ENCODE data around the gene CLDN7.

CLDN7 gene

DNA sequence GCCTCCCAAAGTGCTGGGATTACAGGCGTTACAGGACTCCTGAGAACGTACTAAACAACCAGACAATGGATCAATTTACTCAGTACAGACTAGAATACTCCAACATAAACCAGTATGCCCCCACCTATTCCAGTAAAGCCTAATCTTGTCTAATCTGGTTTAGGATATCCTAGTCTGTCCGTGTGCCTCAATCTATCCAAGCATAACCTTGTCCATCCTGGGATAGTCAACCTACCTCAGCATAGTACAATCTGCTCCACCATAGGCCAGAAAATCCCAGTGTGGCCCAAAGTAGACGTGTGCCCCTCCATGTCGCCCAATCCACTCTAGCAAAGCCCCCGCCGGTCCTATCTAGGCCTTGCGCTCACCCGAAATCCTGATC, 28.6 kb downstream of the CLDN7 start (continued):
- TF ChIP-seq, protein P1, sequence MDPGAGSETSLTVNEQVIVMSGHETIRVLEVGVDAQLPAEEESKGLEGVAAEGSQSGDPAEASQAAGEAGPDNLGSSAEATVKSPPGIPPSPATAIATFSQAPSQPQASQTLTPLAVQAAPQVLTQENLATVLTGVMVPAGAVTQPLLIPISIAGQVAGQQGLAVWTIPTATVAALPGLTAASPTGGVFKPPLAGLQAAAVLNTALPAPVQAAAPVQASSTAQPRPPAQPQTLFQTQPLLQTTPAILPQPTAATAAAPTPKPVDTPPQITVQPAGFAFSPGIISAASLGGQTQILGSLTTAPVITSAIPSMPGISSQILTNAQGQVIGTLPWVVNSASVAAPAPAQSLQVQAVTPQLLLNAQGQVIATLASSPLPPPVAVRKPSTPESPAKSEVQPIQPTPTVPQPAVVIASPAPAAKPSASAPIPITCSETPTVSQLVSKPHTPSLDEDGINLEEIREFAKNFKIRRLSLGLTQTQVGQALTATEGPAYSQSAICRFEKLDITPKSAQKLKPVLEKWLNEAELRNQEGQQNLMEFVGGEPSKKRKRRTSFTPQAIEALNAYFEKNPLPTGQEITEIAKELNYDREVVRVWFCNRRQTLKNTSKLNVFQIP (CRISPR knock-in tag; IDR thresholded peaks at IDR 0.05; ENCODE audit: borderline replicate concordance, low read depth) = no peak

DNA sequence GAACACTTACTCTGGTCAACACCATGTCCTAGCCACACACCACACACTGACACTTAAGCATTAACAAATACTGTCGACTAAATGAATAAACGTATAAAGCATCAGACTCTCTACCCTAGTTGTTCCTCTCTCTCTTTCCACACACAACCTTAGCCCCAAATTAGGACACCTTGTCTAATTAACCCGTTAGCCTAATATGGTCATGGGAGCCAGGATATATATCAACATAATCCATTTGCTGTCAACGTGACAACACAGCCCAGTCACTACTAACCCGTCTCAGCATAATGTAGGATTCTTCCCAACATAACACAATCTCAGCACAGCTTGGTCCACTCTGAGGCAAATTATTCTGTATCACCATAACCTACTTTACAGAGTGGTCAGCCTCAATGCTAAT, 30.2 kb downstream of the CLDN7 start:
- no peak for ATAC-seq

GRCh38 chr17:7229504-7229903, 32.8 kb downstream of the CLDN7 start:
- ATAC-seq = no peak
- TF ChIP-seq PPARA (CRISPR knock-in tag; IDR thresholded peaks at IDR 0.05; ENCODE audit: borderline replicate concordance) (no peak), ZC3H10 (CRISPR knock-in tag; IDR thresholded peaks at IDR 0.05) (no peak), ISL1 (CRISPR knock-in tag; IDR thresholded peaks at IDR 0.05) (no peak)
- TF ChIP-seq, protein P2, sequence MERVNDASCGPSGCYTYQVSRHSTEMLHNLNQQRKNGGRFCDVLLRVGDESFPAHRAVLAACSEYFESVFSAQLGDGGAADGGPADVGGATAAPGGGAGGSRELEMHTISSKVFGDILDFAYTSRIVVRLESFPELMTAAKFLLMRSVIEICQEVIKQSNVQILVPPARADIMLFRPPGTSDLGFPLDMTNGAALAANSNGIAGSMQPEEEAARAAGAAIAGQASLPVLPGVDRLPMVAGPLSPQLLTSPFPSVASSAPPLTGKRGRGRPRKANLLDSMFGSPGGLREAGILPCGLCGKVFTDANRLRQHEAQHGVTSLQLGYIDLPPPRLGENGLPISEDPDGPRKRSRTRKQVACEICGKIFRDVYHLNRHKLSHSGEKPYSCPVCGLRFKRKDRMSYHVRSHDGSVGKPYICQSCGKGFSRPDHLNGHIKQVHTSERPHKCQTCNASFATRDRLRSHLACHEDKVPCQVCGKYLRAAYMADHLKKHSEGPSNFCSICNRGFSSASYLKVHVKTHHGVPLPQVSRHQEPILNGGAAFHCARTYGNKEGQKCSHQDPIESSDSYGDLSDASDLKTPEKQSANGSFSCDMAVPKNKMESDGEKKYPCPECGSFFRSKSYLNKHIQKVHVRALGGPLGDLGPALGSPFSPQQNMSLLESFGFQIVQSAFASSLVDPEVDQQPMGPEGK (CRISPR knock-in tag; IDR thresholded peaks at IDR 0.05; ENCODE audit: borderline replicate concordance) = no peak

More for the DNA sequence above, 30.2 kb downstream of the CLDN7 start:
- TF ChIP-seq ISL1 (CRISPR knock-in tag; IDR thresholded peaks at IDR 0.05) (no peak), TCF4 (CRISPR knock-in tag; IDR thresholded peaks at IDR 0.05; ENCODE audit: borderline replicate concordance) (no peak)
- TF ChIP-seq, protein P2 (CRISPR knock-in tag; IDR thresholded peaks at IDR 0.05; ENCODE audit: borderline replicate concordance) = no peak

DNA sequence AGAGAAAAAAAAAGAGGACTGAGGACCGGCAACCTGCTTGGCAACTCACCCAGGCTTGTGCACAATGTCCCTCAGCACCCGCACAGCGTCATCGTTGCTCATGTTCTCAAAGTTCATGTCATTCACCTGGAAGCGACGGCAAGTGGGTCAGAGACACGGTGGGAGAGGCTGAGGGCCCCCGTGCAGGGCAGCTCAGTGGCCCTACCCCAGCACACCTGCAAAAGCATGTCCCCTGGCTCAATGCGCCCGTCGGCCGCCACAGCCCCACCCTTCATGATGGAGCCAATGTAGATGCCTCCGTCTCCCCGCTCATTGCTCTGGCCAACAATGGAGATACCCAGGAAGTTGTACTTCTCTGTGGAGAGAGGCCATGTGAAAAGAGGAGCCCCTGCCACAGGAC, 33.4 kb downstream of the CLDN7 start:
- TF ChIP-seq CREB5 (CRISPR knock-in tag; IDR thresholded peaks at IDR 0.05; ENCODE audit: low read depth) (no peak), PPARA (CRISPR knock-in tag; IDR thresholded peaks at IDR 0.05; ENCODE audit: borderline replicate concordance) (no peak), ESRRG (CRISPR knock-in tag; IDR thresholded peaks at IDR 0.05) (no peak), ARNTL (CRISPR knock-in tag; IDR thresholded peaks at IDR 0.05; ENCODE audit: borderline replicate concordance, low read depth) (no peak), CSDC2 (CRISPR knock-in tag; IDR thresholded peaks at IDR 0.05) (no peak), ZNF565 (CRISPR knock-in tag; conservative IDR thresholded peaks at IDR 0.05; ENCODE audit: low read depth) (no peak), OSR1 (CRISPR knock-in tag; IDR thresholded peaks at IDR 0.05) (no peak), ZFP3 (CRISPR knock-in tag; IDR thresholded peaks at IDR 0.05) (no peak), ZNF70 (CRISPR knock-in tag; IDR thresholded peaks at IDR 0.05) (no peak), ZNF8 (CRISPR knock-in tag; IDR thresholded peaks at IDR 0.05) (no peak), ZFP30 (CRISPR knock-in tag; IDR thresholded peaks at IDR 0.05) (no peak), GLIS3 (CRISPR knock-in tag; IDR thresholded peaks at IDR 0.05) (no peak), CSRNP3 (CRISPR knock-in tag; IDR thresholded peaks at IDR 0.05) (no peak), RARB (CRISPR knock-in tag; IDR thresholded peaks at IDR 0.05) (no peak), ISL1 (CRISPR knock-in tag; IDR thresholded peaks at IDR 0.05) (no peak), ZC3H10 (CRISPR knock-in tag; IDR thresholded peaks at IDR 0.05) (no peak), TOX (CRISPR knock-in tag; IDR thresholded peaks at IDR 0.05; ENCODE audit: borderline replicate concordance) (no peak)
- TF ChIP-seq, protein P2 (CRISPR knock-in tag; IDR thresholded peaks at IDR 0.05; ENCODE audit: borderline replicate concordance) = no peak
- TF ChIP-seq, protein P3, sequence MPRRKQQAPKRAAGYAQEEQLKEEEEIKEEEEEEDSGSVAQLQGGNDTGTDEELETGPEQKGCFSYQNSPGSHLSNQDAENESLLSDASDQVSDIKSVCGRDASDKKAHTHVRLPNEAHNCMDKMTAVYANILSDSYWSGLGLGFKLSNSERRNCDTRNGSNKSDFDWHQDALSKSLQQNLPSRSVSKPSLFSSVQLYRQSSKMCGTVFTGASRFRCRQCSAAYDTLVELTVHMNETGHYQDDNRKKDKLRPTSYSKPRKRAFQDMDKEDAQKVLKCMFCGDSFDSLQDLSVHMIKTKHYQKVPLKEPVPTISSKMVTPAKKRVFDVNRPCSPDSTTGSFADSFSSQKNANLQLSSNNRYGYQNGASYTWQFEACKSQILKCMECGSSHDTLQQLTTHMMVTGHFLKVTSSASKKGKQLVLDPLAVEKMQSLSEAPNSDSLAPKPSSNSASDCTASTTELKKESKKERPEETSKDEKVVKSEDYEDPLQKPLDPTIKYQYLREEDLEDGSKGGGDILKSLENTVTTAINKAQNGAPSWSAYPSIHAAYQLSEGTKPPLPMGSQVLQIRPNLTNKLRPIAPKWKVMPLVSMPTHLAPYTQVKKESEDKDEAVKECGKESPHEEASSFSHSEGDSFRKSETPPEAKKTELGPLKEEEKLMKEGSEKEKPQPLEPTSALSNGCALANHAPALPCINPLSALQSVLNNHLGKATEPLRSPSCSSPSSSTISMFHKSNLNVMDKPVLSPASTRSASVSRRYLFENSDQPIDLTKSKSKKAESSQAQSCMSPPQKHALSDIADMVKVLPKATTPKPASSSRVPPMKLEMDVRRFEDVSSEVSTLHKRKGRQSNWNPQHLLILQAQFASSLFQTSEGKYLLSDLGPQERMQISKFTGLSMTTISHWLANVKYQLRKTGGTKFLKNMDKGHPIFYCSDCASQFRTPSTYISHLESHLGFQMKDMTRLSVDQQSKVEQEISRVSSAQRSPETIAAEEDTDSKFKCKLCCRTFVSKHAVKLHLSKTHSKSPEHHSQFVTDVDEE (CRISPR knock-in tag; IDR thresholded peaks at IDR 0.05) = no peak
- TF ChIP-seq, protein P1 (CRISPR knock-in tag; IDR thresholded peaks at IDR 0.05; ENCODE audit: borderline replicate concordance, low read depth) = no peak
- ATAC-seq = no peak

Data from SK-N-SH treated with all-trans-retinoic acid at 6 μM for 48 hours (cell line).